ENCODE data around the gene FIGLA.

- TF ChIP-seq CTCF (IDR thresholded peaks at IDR 0.05; ENCODE audit: insufficient read depth, low read depth, low read length), result no peak
- no peak for TF ChIP-seq EZH2 (IDR thresholded peaks at IDR 0.05; ENCODE audit: insufficient read depth, low read length)
Observed at GRCh38 chr2:70834106-70834505, 43.7 kb upstream of the FIGLA start.

All from astrocyte (in vitro differentiated cells and primary cell).